AG08395 (cell line): ENCODE measurements around the gene IL17RA.

ENCODE experiments used
- DNase-seq: peaks from one replicate; pipeline ENCODE4 v3.0.0; 2012; ENCODE audit warnings: mixed read lengths, low spot score

IL17RA gene

GRCh38 chr22:17106161-17106784 lies 21.5 kb downstream of the IL17RA start:
- no peak for DNase-seq

DNA sequence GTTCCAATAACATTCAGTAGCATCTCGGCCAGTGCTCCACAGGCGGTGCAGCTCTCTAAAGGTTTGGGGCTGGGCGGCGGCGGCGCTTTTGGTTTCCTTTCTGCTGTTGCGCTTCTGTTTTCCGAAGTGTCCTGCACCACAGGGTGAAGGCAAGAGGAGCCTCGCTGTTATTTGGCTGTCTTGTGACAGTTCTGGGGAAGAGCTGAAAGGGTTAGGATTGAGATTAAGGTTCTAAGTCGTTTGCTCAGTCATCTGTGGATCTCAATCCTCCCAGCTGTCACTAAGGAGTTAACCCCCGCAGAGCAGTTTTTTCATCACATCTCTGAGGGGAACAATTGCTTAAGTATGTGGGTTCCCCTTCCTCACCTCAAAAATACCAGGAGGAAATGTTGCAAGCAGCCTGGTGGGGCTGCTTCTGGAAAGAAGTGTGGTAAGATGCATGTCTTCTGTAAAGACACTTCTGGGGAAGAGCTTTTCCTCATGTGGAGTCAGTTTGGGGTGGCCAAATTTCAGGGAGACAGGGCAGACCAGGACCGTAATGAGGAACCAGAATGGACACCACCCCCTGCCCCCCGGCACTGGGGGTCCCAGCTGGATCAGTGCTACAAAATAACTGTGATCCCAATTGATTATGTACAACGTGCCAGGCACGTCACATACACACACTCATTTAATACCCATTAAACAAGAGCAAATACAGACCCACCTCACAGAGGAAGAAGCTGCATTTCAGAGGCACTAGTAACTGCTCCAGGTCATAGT lies 22.2 kb downstream of the IL17RA start:
- DNase-seq, result no peak

- no peak for DNase-seq
These were observed 22.7 kb downstream of the IL17RA start for GRCh38 chr22:17107547-17107810.

GRCh38 chr22:17108256-17109112 lies 23.7 kb downstream of the IL17RA start:
- no peak for DNase-seq

GRCh38 chr22:17109113-17109865 lies 24.5 kb downstream of the IL17RA start:
- DNase-seq, result no peak

DNA sequence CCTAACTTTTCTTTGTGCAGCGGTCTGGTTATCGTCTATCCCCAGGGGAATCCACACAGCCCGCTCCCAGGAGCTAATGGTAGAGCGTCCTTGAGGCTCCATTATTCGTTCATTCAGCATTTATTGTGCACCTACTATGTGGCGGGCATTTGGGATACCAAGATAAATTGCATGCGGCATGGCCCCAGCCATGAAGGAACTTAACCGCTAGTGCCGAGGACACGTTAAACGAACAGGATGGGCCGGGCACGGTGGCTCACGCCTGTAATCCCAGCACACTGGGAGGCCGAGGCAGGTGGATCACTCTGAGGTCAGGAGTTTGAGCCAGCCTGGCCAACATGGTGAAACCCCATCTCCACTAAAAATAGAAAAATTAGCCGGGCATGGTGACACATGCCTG lies 25.2 kb downstream of the IL17RA start:
- no peak for DNase-seq

DNA sequence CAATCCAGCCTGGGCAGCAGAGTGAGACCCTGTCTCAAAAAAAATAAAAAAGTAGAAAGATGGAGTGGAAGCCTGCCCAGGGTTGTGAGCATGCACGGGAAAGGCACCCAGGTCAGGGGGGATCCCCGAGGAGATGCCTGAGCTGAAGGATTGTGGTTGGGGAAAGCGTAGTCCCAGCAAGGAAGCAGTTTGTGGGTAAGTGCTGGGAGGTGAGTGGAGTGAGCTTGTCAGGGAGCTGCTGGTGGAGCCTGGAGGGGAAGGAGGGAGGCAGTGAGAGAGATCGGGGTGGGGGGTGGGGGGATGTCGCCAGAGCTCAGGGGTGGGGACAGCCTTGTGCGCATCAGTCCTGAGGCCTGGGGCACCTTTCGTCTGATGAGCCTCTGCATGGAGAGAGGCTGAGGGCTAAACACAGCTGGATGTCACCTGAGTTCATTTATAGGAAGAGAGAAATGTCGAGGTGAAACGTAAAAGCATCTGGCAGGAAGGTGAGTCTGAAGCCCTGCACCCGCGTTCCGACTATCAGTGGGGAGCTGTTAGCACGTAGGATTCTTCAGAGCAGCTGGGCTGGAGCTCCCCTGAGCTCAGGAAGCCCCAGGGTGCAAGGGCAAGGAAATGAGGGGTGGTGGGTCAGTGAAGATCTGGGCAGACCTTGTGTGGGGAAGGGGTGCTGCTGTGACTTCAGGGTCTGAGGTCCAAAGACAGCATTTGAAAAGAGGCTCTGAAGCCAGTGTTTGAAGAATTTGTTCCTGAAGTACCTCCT lies 26.2 kb downstream of the IL17RA start:
- DNase-seq, result no peak

- DNase-seq, result no peak
These were observed 27.8 kb downstream of the IL17RA start for GRCh38 chr22:17112491-17113042.

DNA sequence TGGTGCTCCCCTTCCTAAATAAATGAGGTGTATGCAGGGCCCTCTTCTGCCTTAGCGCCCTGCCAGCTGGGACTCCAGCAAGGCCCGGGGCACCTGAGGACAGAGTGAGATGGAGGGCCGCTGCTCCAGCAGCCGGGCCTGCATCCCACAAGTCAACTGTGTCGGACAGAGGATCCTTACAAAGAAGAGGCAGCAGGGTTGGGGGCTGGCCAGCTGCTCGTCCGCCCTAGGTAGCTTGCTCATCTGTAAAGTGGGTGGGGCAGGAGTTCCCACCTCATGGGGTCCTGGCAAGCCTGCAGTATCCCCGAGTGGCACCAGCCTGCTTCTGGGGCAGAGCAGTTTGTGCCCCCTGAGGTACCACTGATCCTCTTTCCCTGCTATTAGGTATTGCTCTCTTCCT lies 28.8 kb downstream of the IL17RA start:
- no peak for DNase-seq

DNA sequence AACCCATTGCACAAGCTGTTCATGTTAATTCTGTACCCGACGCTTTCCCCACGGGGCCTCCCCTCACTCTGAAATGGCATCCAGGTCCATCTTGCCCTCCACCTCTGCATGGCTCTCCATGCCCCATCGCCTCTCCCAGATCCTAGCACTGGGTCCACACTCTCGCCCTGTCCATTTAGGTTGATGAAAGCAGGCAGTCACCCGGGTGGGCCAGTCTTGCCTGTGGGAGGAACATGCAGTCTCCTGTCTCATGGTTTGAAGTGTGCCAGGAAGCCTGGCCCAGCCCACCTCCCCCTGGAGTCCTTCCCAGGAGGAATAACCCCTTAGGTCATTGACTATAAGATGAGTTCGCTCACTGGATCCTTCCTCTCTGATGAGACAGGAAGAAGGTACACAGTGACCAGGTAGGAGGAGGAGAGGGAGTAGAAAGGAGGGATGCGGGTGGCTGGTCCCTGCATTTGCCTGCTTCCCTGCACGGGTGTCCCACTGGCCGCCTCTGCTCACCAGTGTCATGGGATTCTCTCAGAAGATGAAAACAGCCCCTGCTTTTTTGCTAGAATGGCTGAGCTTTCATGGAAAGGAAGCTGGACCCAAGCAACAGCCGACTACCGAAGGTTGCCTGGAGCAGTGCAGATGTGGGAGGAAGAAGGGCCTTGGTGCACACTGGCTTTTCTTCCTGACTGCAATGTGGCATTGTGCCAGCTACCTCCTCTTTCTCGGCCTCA lies 29.5 kb downstream of the IL17RA start:
- DNase-seq, result no peak

DNA sequence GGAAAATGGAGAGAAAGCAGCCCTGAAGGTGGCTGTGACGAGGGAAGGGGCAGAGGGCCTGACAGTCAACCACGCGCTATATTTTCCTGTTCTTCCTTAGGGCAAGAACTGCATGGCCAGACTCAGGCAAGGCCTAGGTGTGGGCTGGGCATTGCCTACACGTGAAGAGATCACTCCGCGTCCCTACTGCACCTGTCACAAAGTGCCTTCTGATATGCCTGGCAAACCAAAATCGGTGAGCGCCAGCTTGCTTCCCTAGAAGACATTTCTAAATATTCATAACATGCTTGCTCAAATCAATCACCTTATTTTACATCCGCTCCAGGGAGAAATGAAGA lies 30.1 kb downstream of the IL17RA start:
- no peak for DNase-seq

DNA sequence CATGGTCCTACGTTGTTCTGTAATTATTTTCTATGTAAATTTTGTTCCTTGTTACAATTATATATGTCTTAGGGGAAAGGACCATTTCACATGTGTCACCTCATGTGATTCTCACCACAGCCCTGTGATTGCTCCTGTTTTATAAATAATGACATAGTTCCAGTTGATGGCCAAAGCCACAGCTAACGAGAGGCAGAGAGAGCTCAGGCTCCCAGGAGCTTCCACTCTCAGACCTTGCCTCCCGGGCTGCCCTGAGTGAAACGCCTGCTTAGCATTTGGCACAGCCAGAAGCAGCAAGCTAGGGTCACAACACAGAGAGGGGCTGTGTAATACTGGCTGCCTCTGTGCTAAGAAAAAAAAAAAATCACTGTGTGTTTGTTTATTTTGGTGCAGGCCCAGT lies 30.4 kb downstream of the IL17RA start:
- no peak for DNase-seq

GRCh38 chr22:17115945-17116565 lies 31.3 kb downstream of the IL17RA start:
- DNase-seq, result no peak

- no peak for DNase-seq
These were observed 32.0 kb downstream of the IL17RA start for GRCh38 chr22:17116572-17117330.

DNA sequence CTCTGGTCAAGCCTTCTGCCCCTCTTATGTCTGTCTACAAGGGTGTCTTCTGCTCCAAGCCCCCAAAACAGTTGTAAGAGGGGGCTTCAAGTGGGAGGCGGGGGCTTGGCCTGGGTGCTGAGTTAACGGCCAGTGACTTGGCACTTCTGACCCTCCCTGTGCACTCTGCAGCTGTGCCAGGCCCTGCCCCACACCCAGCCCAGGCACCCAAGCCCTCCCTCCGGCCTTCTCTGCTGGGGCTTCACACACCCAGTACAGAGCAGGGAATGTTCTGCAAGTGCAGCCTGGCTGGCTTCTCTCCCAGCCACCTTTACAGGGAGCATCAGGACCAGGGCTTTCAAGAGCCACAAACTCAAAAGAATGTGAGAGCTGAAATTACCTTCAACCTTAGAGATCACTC lies 32.6 kb downstream of the IL17RA start:
- DNase-seq, result no peak

GRCh38 chr22:17117890-17118289 lies 33.1 kb downstream of the IL17RA start:
- DNase-seq, result no peak

DNA sequence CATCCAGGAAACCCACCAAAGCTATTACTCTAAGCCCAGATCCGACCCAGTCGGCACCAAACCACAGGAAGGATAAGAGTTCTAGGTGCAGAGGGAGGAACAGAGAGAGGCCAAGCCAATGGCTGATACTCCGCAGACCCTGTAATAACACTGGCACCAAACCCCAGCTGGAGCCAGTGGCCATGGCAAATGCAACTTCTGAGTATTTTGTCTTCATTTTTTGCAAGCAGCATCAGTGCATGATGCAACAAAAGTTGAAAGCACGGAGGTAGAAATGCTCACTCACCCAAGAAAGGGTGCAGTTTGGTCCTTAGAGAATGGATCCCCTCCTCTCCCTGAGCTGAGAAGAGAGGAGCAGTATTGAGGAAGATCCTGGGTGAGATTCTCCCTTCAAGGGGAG lies 33.5 kb downstream of the IL17RA start:
- no peak for DNase-seq

DNA sequence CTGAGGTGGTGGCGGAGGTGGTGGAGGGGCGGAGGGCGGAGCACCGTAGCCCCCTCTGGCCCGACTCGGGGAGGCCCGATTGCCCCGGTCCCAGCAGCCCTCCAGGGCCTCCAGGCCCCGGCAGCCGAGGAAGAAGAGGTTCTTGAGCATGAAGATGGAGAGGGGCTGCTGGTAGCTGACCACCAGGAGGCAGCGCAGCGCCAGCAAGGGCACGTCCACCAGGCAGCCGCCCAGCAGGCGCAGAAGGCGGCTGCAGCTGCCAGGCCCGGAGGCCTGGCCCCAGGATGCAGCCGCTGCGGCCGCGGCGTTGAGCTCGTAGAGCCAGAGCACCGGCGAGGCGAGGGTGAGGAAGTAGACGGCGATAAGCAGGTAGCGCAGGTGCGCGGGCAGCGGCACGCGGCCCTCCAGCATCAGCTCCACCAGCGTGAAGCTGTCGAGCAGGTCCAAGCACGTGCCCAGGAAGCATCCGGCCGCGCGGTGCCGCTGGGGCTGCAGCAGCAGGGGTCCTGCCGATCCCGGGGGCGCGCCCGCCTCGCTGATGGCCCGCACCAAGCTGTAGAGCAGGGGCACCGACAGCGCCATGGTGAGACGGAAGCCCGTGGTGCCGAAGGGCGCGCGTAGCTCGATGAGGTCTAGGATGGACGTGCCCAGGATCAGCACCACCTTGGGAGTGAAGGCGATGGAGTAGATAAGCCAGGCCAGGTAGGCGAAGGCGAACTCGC lies 34.8 kb downstream of the IL17RA start:
- no peak for DNase-seq

DNA sequence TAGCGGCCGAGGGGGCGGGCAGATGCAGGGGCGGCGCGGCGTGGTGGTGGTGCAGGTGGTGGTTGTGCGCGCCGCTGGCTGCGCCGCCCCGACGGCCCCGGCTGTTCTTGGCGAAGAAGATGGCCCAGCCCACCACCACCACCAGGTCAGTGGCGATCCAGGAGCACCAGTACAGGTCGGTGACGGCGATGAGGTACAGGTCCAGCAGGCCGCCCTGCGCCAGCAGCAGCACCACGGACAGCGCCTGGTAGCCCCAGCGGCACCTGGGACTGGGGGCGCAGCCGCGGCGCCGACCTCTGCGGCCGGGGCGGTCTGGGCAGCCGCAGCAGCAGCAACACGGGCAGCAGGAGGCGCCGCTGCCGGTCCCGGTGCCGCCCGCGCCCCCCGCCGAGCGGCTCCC lies 35.5 kb downstream of the IL17RA start:
- DNase-seq, result peak; percentile 50
